SK-N-SH (cell line): ENCODE measurements around the gene EFCAB8. TPM values are rescaled to one million over a fixed set of nuclear protein-coding genes. Genes with fewer than 3 reads are reported as not detected.

Experiments used
- CTCF ChIA-PET: fragments of 300-600, 350-600 bp; formaldehyde crosslinking; extraction: SDS; loops from one replicate; lab custom pipeline; 2021; lab: Yijun Ruan, JAX
- POLR2A ChIA-PET: fragments of 350-600 bp; sonication (Branson Sonifier 250); formaldehyde crosslinking; extraction: SDS; loops from one replicate; lab custom pipeline; 2020; ENCODE audit warnings: antibody characterized with exemption, inconsistent platforms; lab: Yijun Ruan, JAX
- DNase-seq: peaks from one replicate; pipeline ENCODE4 v3.0.0; 2012
- H2AFZ ChIP-seq: fragments of 200-600 bp; sonication (generic); 2 replicates; pipeline ENCODE4 v1.8.1; 2016; ENCODE audit warnings: antibody characterized with exemption, mild to moderate bottlenecking, low read depth
- H3F3A ChIP-seq: fragments of 200-600 bp; sonication (generic); replicated peaks from 2 replicates; pipeline ENCODE3; 2016; ENCODE audit warnings: antibody characterized with exemption, mild to moderate bottlenecking; ENCODE audit not compliant: insufficient read depth
- H3K27ac ChIP-seq, 2 experiments: fragments of 200-500 bp in 1 of 2; fragments of 200-600 bp in 1 of 2; sonication (Bioruptor generic) in 1 of 2; sonication (generic), shearing (Covaris generic) in 1 of 2; 2 replicates each; pipeline versions ENCODE4 v1.5.1 to v1.6.1; 2014 to 2016; ENCODE audit warnings: low read depth in 2 of 2, inconsistent platforms in 1 of 2, low read length in 1 of 2, mild to moderate bottlenecking in 1 of 2, mixed read lengths in 1 of 2
- H3K27me3 ChIP-seq: fragments of 200-600 bp; sonication (generic), shearing (Covaris generic); 2 replicates; pipeline ENCODE4 v1.6.1; 2016; ENCODE audit warnings: mixed run types; ENCODE audit not compliant: insufficient read depth
- H3K36me3 ChIP-seq, 2 experiments: fragments of 200-500 bp in 1 of 2; fragments of 200-600 bp in 1 of 2; sonication (Bioruptor generic) in 1 of 2; sonication (generic) in 1 of 2; replicated peaks in 1 of 2; 2 replicates each; pipeline versions ENCODE3 to v1.5.1; 2014 to 2016; ENCODE audit warnings: low read length in 1 of 2, mild to moderate bottlenecking in 1 of 2; ENCODE audit not compliant: insufficient read depth in 2 of 2, control insufficient read depth in 1 of 2
- H3K4me1 ChIP-seq, 2 experiments: fragments of 200-500 bp in 1 of 2; fragments of 200-600 bp in 1 of 2; sonication (Bioruptor generic) in 1 of 2; sonication (generic), shearing (Covaris generic) in 1 of 2; 2 replicates each; pipeline versions ENCODE4 v1.5.1 to v1.6.1; 2014 to 2016; ENCODE audit warnings: low read depth in 1 of 2, low read length in 1 of 2, mixed run types in 1 of 2; ENCODE audit not compliant: insufficient read depth in 2 of 2, control insufficient read depth in 1 of 2
- H3K4me2 ChIP-seq: fragments of 200-600 bp; sonication (generic), shearing (Covaris generic); 2 replicates; pipeline ENCODE4 v1.6.1; 2017; ENCODE audit warnings: mixed run types
- H3K4me3 ChIP-seq, 2 experiments: fragments of 200-500 bp in 1 of 2; fragments of 200-600 bp in 1 of 2; sonication (Bioruptor generic) in 1 of 2; sonication (generic), shearing (Covaris generic) in 1 of 2; 2 replicates each; pipeline versions ENCODE4 v1.5.1 to v1.8.1; 2014 to 2016; ENCODE audit warnings: low read depth in 2 of 2, inconsistent platforms in 1 of 2, low read length in 1 of 2, mild to moderate bottlenecking in 1 of 2, mixed read lengths in 1 of 2, moderate library complexity in 1 of 2
- H3K79me2 ChIP-seq: fragments of 200-600 bp; sonication (generic); 2 replicates; pipeline ENCODE4 v1.8.1; 2017; ENCODE audit warnings: mild to moderate bottlenecking; ENCODE audit not compliant: insufficient read depth
- H3K9ac ChIP-seq: fragments of 200-600 bp; sonication (generic); 2 replicates; pipeline ENCODE4 v1.6.1; 2017; ENCODE audit warnings: mixed run types
- H3K9me2 ChIP-seq: fragments of 200-600 bp; sonication (generic); 2 replicates; pipeline ENCODE4 v1.6.1; 2017; ENCODE audit warnings: mixed run types
- H3K9me3 ChIP-seq: fragments of 200-600 bp; sonication (generic); 2 replicates; pipeline ENCODE4 v1.6.1; 2017; ENCODE audit warnings: mixed run types, mild to moderate bottlenecking, moderate library complexity
- H4K20me1 ChIP-seq: fragments of 200-600 bp; sonication (generic); 2 replicates; pipeline ENCODE4 v1.6.1; 2017; ENCODE audit warnings: mild to moderate bottlenecking, mixed run types; ENCODE audit not compliant: insufficient read depth
- CHD2 ChIP-seq: fragments of 150-350 bp; IDR thresholded peaks from 2 replicates; pipeline ENCODE4 v1.6.1; 2018; ENCODE audit warnings: low read length; ENCODE audit not compliant: partially characterized antibody
- FOXM1 ChIP-seq: IDR thresholded peaks from 2 replicates; pipeline ENCODE4 v1.4.0; 2012; ENCODE audit warnings: low read depth, mild to moderate bottlenecking
- GABPA ChIP-seq: IDR thresholded peaks from 2 replicates; pipeline ENCODE4 v1.4.0; 2012; ENCODE audit warnings: low read depth, mild to moderate bottlenecking
- GATA2 ChIP-seq: sonication (generic); formaldehyde crosslinking; IDR thresholded peaks from 2 replicates; pipeline ENCODE4 v1.5.0; 2020; ENCODE audit warnings: mild to moderate bottlenecking, missing genetic modification reagents
- IRF3 ChIP-seq: fragments of 150-350 bp; IDR thresholded peaks from 2 replicates; pipeline ENCODE4 v1.6.1; 2016; ENCODE audit warnings: mild to moderate bottlenecking, low read depth, low read length
- PBX3 ChIP-seq: IDR thresholded peaks from 2 replicates; pipeline ENCODE4; 2012
- RXRA ChIP-seq: IDR thresholded peaks from 2 replicates; pipeline ENCODE4 v1.4.0; 2012; ENCODE audit warnings: low read depth, mild to moderate bottlenecking, borderline replicate concordance
- SIN3A ChIP-seq: IDR thresholded peaks from 2 replicates; pipeline ENCODE4 v1.6.1; 2012; ENCODE audit warnings: low read depth, mild to moderate bottlenecking, low read length, moderate library complexity, borderline replicate concordance
- SMC3 ChIP-seq: IDR thresholded peaks from 2 replicates; pipeline ENCODE4 v1.6.1; 2012; ENCODE audit warnings: low read depth, low read length, improper control_type of control experiment
- TCF12 ChIP-seq: IDR thresholded peaks from 2 replicates; pipeline ENCODE4 v1.4.0; 2012
- TEAD4 ChIP-seq: IDR thresholded peaks from 2 replicates; pipeline ENCODE4 v1.4.0; 2012; ENCODE audit warnings: mild to moderate bottlenecking, borderline replicate concordance; ENCODE audit not compliant: insufficient read depth
- USF2 ChIP-seq: fragments of 150-350 bp; IDR thresholded peaks from 2 replicates; pipeline ENCODE4 v1.6.1; 2017; ENCODE audit warnings: antibody characterized with exemption, low read length, low read depth, borderline replicate concordance
- YY1 ChIP-seq: IDR thresholded peaks from 2 replicates; pipeline ENCODE4 v1.4.0; 2012; ENCODE audit warnings: low read depth, mild to moderate bottlenecking
- ZBTB33 ChIP-seq: IDR thresholded peaks from 2 replicates; pipeline ENCODE4 v1.4.0; 2012; ENCODE audit warnings: low read depth, borderline replicate concordance
- WGBS: methylation state at CpG from one replicate; pipeline ENCODE4 v1.1.6; 2017; ENCODE audit warnings: low lambda C conversion rate; 5-methylcytosine and 5-hydroxymethylcytosine counted together
- polyA plus RNA-seq, 3 experiments: library from polyadenylated mRNA; depleted of rRNA; stranded (reverse); fragments of >200 nt; gene quantifications; 2 replicates each; pipeline ENCODE4 v1.2.3, GENCODE V29; 2012
- TF ChIP-seq, protein P1 (sequence below): IDR thresholded peaks from 2 replicates; pipeline ENCODE4 v1.6.1; 2012; ENCODE audit warnings: mild to moderate bottlenecking, low read depth, low read length, moderate library complexity

The EFCAB8 gene
- polyA plus RNA-seq, 1 of the 3 experiments (the other 2 are of a cell fraction): not detected

- WGBS: 7% methylated on average over 6 of the region's 14 CpGs
- H3K9ac ChIP-seq: no peak overlapping the region
- no peaks in the 10 kb centered on the region for H3K36me3 ChIP-seq
- H3K4me2 ChIP-seq: no peak overlapping the region
- DNase-seq: no peak
- no peaks in the 10 kb centered on the region for H3K9me2 ChIP-seq
- peaks cover 25% of the 10 kb centered on the region for H3K27me3 ChIP-seq
- no peaks in the 10 kb centered on the region for H3K79me2 ChIP-seq
- no peaks in the 10 kb centered on the region for H3F3A ChIP-seq
- no peaks in the 10 kb centered on the region; the same call in 1 of the 2 replicates for H3K9me3 ChIP-seq
- no peak overlapping the region for H3K27ac ChIP-seq
- CTCF ChIA-PET: interaction anchor here (0.9 kb wide), 1 partner anchor 14 kb away, joined by 3 read pairs; no protein-coding TSS in a partner anchor
- H2AFZ ChIP-seq: no peak overlapping the region
- H4K20me1 ChIP-seq: no peaks in the 10 kb centered on the region
- no peak for TF ChIP-seq GABPA
- no peak for TF ChIP-seq SMC3
- TF ChIP-seq SIN3A: no peak
- TF ChIP-seq IRF3: no peak
- TF ChIP-seq CHD2: no peak
- TF ChIP-seq ZBTB33: no peak
- no peak for TF ChIP-seq FOXM1
- TF ChIP-seq TEAD4: no peak
- TF ChIP-seq PBX3: no peak
- no peak for TF ChIP-seq GATA2
- no peak for TF ChIP-seq USF2
- TF ChIP-seq RXRA: no peak
- TF ChIP-seq YY1: no peak
- no peak for TF ChIP-seq TCF12
- TF ChIP-seq, protein P1, sequence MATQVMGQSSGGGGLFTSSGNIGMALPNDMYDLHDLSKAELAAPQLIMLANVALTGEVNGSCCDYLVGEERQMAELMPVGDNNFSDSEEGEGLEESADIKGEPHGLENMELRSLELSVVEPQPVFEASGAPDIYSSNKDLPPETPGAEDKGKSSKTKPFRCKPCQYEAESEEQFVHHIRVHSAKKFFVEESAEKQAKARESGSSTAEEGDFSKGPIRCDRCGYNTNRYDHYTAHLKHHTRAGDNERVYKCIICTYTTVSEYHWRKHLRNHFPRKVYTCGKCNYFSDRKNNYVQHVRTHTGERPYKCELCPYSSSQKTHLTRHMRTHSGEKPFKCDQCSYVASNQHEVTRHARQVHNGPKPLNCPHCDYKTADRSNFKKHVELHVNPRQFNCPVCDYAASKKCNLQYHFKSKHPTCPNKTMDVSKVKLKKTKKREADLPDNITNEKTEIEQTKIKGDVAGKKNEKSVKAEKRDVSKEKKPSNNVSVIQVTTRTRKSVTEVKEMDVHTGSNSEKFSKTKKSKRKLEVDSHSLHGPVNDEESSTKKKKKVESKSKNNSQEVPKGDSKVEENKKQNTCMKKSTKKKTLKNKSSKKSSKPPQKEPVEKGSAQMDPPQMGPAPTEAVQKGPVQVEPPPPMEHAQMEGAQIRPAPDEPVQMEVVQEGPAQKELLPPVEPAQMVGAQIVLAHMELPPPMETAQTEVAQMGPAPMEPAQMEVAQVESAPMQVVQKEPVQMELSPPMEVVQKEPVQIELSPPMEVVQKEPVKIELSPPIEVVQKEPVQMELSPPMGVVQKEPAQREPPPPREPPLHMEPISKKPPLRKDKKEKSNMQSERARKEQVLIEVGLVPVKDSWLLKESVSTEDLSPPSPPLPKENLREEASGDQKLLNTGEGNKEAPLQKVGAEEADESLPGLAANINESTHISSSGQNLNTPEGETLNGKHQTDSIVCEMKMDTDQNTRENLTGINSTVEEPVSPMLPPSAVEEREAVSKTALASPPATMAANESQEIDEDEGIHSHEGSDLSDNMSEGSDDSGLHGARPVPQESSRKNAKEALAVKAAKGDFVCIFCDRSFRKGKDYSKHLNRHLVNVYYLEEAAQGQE: no peak
- TF ChIP-seq, all 33 proteins: peak for 0
- no peaks in the 10 kb centered on the region for H3K4me1 ChIP-seq
- POLR2A ChIA-PET: no interaction called here
- no peak overlapping the region for H3K4me3 ChIP-seq
Measured at GRCh38 chr20:32959351-32960221, 100.9 kb downstream of the EFCAB8 start.
